T-helper 1 cell treated with Interleukin-12 subunit alpha and Interleukin-12 subunit beta and Interleukin-4 antibody, amounts not matched to agents 30 ng/mL and 1 ng/mL, for 36 hours (primary cell): Measurements from ENCODE around the gene DDX24. TPM values are rescaled to one million over a fixed set of nuclear protein-coding genes. Genes with fewer than 3 reads are reported as not detected.

Experiments used
- intact Hi-C: fragments of 100-400 bp; cut with micrococcal nuclease; formaldehyde crosslinking; loops from one replicate; pipeline ENCODE4 v1.15.1; 2024
- total RNA-seq: library from RNA; stranded (reverse); gene quantifications from 2 replicates; pipeline ENCODE4 v1.2.3, GENCODE V29; 2022

Gene DDX24
- total RNA-seq, 1 donor from 2014 or later: 206 TPM

- intact Hi-C loops: no loop called here
These were observed 31.4 kb downstream of the DDX24 start for GRCh38 chr14:94049625-94050023.

GRCh38 chr14:94048691-94049624 lies 32.0 kb downstream of the DDX24 start:
- intact Hi-C loops: no loop called here

GRCh38 chr14:94047581-94047980 lies 33.4 kb downstream of the DDX24 start:
- intact Hi-C loops: no loop called here

GRCh38 chr14:94046696-94047250 lies 34.2 kb downstream of the DDX24 start:
- intact Hi-C loops: no loop called here

- intact Hi-C loops: no loop called here
These were observed 35.2 kb downstream of the DDX24 start for GRCh38 chr14:94045563-94046345.

GRCh38 chr14:94045101-94045500 lies 35.9 kb downstream of the DDX24 start:
- intact Hi-C loops: no loop called here

- intact Hi-C loops: no loop called here
These were observed 36.4 kb downstream of the DDX24 start for GRCh38 chr14:94044476-94045091.

- intact Hi-C loops: no loop called here
These were observed 37.1 kb downstream of the DDX24 start for GRCh38 chr14:94043756-94044475.

GRCh38 chr14:94043111-94043755 lies 37.8 kb downstream of the DDX24 start:
- intact Hi-C loops: no loop called here

GRCh38 chr14:94042433-94043091 lies 38.4 kb downstream of the DDX24 start:
- intact Hi-C loops: no loop called here

GRCh38 chr14:94041551-94042346 lies 39.3 kb downstream of the DDX24 start:
- intact Hi-C loops: no loop called here

GRCh38 chr14:94040796-94041195 lies 40.2 kb downstream of the DDX24 start:
- intact Hi-C loops: no loop called here

- intact Hi-C loops: no loop called here
These were observed 40.8 kb downstream of the DDX24 start for GRCh38 chr14:94040247-94040646.

GRCh38 chr14:94038921-94039629 lies 41.9 kb downstream of the DDX24 start:
- intact Hi-C loops: no loop called here

- intact Hi-C loops: no loop called here
These were observed 42.5 kb downstream of the DDX24 start for GRCh38 chr14:94038510-94038909.

- intact Hi-C loops: no loop called here
These were observed 43.0 kb downstream of the DDX24 start for GRCh38 chr14:94037954-94038353.

- intact Hi-C loops: loop anchor here (1.0 kb wide), 6 partner anchors 10 to 144 kb away; partner anchors contain the start of genes DDX24, IFI27L1, IFI27L2 and OTUB2
These were observed 44.5 kb downstream of the DDX24 start for GRCh38 chr14:94036313-94037167.
